ENCODE results near the gene S1PR3. TPM values are rescaled to one million over a fixed set of nuclear protein-coding genes. Genes with fewer than 3 reads are reported as not detected.

Gene S1PR3
- total and polyA plus RNA-seq, 9 of the 15 experiments (the other 6 are each of a cell fraction or from before 2014, with no cell fraction given): 0.03 to 2.0 (median 0.29) TPM

GRCh38 chr9:89047667-89048066, 56.4 kb downstream of the S1PR3 start (continued):
- TF ChIP-seq E2F4 (CRISPR knock-in tag; IDR thresholded peaks at IDR 0.05; ENCODE audit: low read depth) (no peak), JUND (IDR thresholded peaks at IDR 0.05; ENCODE audit: borderline replicate concordance, low read depth, low read length) (no peak), JUND (tag; IDR thresholded peaks at IDR 0.05; ENCODE audit: borderline replicate concordance, low read depth, low read length) (no peak), NUFIP1 (IDR thresholded peaks at IDR 0.05; ENCODE audit: partially characterized antibody) (no peak), KLF13 (tag; IDR thresholded peaks at IDR 0.05; ENCODE audit: borderline replicate concordance, low read depth) (no peak), E2F3 (CRISPR knock-in tag; IDR thresholded peaks at IDR 0.05) (no peak), POLR3G (IDR thresholded peaks at IDR 0.05; ENCODE audit: extremely low read depth, insufficient read length, insufficient replicate concordance) (no peak), NR0B1 (IDR thresholded peaks at IDR 0.05; ENCODE audit: partially characterized antibody) (no peak), POLR2AphosphoS2 (IDR thresholded peaks at IDR 0.05; ENCODE audit: low read length) (no peak), ELF2 (CRISPR knock-in tag; IDR thresholded peaks at IDR 0.05) (no peak)
- TF ChIP-seq, protein P1, sequence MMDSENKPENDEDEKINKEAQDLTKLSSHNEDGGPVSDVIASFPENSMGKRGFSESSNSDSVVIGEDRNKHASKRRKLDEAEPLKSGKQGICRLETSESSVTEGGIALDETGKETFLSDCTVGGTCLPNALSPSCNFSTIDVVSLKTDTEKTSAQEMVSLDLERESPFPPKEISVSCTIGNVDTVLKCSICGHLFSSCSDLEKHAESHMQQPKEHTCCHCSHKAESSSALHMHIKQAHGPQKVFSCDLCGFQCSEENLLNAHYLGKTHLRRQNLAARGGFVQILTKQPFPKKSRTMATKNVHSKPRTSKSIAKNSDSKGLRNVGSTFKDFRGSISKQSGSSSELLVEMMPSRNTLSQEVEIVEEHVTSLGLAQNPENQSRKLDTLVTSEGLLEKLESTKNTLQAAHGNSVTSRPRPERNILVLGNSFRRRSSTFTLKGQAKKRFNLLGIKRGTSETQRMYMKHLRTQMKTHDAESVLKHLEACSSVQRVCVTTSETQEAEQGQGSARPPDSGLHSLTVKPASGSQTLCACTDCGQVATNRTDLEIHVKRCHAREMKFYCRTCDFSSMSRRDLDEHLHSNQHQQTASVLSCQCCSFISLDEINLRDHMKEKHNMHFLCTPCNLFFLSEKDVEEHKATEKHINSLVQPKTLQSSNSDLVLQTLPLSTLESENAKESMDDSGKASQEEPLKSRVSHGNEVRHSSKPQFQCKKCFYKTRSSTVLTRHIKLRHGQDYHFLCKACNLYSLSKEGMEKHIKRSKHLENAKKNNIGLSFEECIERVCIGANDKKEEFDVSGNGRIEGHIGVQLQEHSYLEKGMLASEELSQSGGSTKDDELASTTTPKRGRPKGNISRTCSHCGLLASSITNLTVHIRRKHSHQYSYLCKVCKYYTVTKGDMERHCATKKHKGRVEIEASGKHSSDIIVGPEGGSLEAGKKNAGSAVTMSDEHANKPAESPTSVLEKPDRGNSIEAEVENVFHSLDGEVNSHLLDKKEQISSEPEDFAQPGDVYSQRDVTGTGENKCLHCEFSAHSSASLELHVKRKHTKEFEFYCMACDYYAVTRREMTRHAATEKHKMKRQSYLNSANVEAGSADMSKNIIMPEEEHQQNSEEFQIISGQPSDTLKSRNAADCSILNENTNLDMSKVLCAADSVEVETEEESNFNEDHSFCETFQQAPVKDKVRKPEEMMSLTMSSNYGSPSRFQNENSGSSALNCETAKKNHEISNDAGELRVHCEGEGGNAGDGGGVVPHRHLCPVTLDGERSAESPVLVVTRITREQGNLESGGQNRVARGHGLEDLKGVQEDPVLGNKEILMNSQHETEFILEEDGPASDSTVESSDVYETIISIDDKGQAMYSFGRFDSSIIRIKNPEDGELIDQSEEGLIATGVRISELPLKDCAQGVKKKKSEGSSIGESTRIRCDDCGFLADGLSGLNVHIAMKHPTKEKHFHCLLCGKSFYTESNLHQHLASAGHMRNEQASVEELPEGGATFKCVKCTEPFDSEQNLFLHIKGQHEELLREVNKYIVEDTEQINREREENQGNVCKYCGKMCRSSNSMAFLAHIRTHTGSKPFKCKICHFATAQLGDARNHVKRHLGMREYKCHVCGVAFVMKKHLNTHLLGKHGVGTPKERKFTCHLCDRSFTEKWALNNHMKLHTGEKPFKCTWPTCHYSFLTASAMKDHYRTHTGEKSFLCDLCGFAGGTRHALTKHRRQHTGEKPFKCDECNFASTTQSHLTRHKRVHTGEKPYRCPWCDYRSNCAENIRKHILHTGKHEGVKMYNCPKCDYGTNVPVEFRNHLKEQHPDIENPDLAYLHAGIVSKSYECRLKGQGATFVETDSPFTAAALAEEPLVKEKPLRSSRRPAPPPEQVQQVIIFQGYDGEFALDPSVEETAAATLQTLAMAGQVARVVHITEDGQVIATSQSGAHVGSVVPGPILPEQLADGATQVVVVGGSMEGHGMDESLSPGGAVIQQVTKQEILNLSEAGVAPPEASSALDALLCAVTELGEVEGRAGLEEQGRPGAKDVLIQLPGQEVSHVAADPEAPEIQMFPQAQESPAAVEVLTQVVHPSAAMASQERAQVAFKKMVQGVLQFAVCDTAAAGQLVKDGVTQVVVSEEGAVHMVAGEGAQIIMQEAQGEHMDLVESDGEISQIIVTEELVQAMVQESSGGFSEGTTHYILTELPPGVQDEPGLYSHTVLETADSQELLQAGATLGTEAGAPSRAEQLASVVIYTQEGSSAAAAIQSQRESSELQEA (IDR thresholded peaks at IDR 0.05; ENCODE audit: low read depth): no peak
